ENCODE data around the gene TEX2. TPM values are rescaled to one million over a fixed set of nuclear protein-coding genes. Genes with fewer than 3 reads are reported as not detected.

Gene TEX2
- total RNA-seq, 6 donors from 2014 or later: 42.3 to 96.1 (median 53.4) TPM

GRCh38 chr17:64129515-64129764 lies 133.6 kb downstream of the TEX2 start:
- no peak for DNase-seq
- WGBS, 2 donors: 0% methylated on average over 1 to 6 of the region's 31 CpGs

DNA sequence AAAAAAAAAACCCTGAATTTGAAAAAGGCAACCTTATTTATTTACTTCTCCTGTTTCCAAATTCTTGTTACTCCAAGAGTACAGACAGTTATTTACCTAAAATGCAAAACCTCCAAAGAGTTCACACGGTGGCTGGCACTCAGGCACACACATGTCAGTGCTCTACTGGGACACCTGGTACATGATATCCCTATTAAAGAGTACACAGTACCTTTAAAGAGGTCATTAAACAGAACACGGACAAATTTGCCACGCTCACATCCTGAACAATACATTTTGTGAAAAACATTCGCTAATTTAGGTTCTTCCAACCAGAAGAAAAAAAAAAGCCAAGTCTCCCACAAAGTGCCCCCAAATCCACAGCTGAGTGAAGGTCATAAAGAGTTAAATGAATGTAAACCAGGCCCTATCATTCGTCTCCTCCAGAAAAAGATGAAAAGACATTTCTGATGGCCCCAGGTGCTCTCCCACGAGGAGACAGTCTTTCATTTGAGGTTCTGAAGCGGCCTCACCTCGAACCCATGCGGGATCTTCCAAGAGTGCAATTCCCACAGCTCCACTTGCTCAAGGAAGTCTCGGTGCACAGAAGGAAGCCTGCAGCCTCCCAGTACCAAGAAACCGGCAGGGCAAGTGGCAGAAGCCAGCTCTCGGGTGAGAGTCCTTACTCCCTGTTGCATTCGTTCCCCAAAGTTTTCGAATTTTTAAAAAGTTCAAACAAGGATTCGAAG lies 134.1 kb downstream of the TEX2 start:
- Histone ChIP-seq H3K27ac (peak overlapping the region; percentile 96 to 100 (median 96)), H3K9me3 (no peaks in the 10 kb centered on the region), H3K36me3 (no peaks in the 10 kb centered on the region), H3K4me1 (peaks cover 16 to 45% (median 35%) of the 10 kb centered on the region in 4 donors), H3K4me3 (peak overlapping the region; percentile 77 to 93 (median 84)), H3K27me3 (no peaks in the 10 kb centered on the region)
- DNase-seq (peak in 1 of 2 donors; percentile 63), ATAC-seq (ENCODE audit: low FRiP score in 2 of 2) (peak in 1 of 2 donors; percentile 10)
- TF ChIP-seq EP300 (IDR thresholded peaks at IDR 0.05) (no peak), POLR2A (IDR thresholded peaks at IDR 0.05) (no peak), CTCF (IDR thresholded peaks at IDR 0.05) (no peak), POLR2AphosphoS5 (IDR thresholded peaks at IDR 0.05) (no peak)
- WGBS, 2 donors: 12 to 16% methylated on average over 15 of the region's 15 CpGs

More at GRCh38 chr17:64129515-64129764, 133.6 kb downstream of the TEX2 start:
- TF ChIP-seq EP300 (IDR thresholded peaks at IDR 0.05): no peak
- no peaks in the 10 kb centered on the region for H3K36me3 ChIP-seq
- no peaks in the 10 kb centered on the region for H3K9me3 ChIP-seq
- peaks cover 16 to 45% (median 35%) of the 10 kb centered on the region in 4 donors for H3K4me1 ChIP-seq
- H3K27ac ChIP-seq: peak overlapping the region; percentile 96 to 100 (median 96)
- H3K27me3 ChIP-seq: no peaks in the 10 kb centered on the region
- ATAC-seq (ENCODE audit: low FRiP score in 2 of 2): no peak
- peak overlapping the region; percentile 77 to 93 (median 84) for H3K4me3 ChIP-seq

DNA sequence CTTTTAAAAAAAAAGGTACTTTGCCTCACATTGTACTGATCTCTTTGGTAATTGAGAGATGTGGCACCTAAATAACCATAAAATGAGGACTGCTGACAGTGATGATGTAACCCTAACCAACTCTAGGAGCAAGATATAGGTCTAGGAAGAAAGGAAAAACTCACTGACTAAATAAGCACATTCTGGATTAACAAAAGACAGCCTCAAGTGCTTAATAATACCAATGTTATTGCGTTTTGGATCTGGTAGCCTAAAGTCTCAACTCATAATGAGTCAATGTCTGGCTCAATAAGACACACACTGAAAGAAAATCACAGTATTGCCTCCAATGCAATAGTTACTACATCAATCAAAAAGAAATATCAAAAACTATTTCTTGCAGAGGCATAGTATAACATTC lies 136.1 kb downstream of the TEX2 start:
- H3K27ac ChIP-seq: no peak overlapping the region
- H3K27me3 ChIP-seq: no peaks in the 10 kb centered on the region
- no peak for TF ChIP-seq CTCF (IDR thresholded peaks at IDR 0.05)
- no peak for TF ChIP-seq POLR2A (IDR thresholded peaks at IDR 0.05)
- no peak for TF ChIP-seq POLR2AphosphoS5 (IDR thresholded peaks at IDR 0.05)
- no peak for TF ChIP-seq EP300 (IDR thresholded peaks at IDR 0.05)
- H3K4me3 ChIP-seq: no peak overlapping the region
- ATAC-seq (ENCODE audit: low FRiP score in 2 of 2) (no peak), DNase-seq (no peak)
- WGBS, 2 donors: 69 to 70% methylated on average over 1 of the region's 1 CpG
- H3K4me1 ChIP-seq: peaks cover 18 to 45% (median 37%) of the 10 kb centered on the region in 4 donors
- H3K36me3 ChIP-seq: no peaks in the 10 kb centered on the region
- H3K9me3 ChIP-seq: no peaks in the 10 kb centered on the region

GRCh38 chr17:64125937-64126336 lies 137.1 kb downstream of the TEX2 start:
- peaks cover 25 to 53% (median 39%) of the 10 kb centered on the region in 4 donors for H3K4me1 ChIP-seq
- TF ChIP-seq CTCF (IDR thresholded peaks at IDR 0.05): no peak
- TF ChIP-seq EP300 (IDR thresholded peaks at IDR 0.05): no peak
- TF ChIP-seq POLR2A (IDR thresholded peaks at IDR 0.05): no peak
- TF ChIP-seq POLR2AphosphoS5 (IDR thresholded peaks at IDR 0.05): no peak
- no peaks in the 10 kb centered on the region for H3K36me3 ChIP-seq
- no peaks in the 10 kb centered on the region for H3K9me3 ChIP-seq
- no peaks in the 10 kb centered on the region for H3K27me3 ChIP-seq
- no peak for DNase-seq
- H3K4me3 ChIP-seq: no peak overlapping the region
- no peak for ATAC-seq (ENCODE audit: low FRiP score in 2 of 2)
- H3K27ac ChIP-seq: no peak overlapping the region
- WGBS, 2 donors: 87 to 93% methylated on average over 3 of the region's 3 CpGs

DNA sequence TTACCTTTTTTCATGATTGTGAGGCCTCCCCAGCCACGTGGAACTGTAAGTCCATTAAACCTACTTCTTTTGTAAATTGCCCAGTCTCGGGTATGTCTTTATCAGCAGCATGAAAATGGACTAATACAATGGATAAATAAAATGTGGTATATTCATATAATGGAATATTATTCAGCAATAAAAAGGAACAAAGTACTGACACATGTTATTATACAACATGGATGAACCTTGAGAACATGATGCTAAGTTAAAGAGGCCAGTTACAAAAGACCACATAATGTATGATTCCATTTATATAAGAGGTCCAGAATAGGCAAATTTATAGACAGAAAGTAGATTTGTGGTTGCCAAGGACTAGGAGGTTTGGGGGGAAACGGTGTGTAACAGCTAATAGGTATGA lies 138.5 kb downstream of the TEX2 start:
- no peaks in the 10 kb centered on the region for H3K9me3 ChIP-seq
- H3K27ac ChIP-seq: no peak overlapping the region
- no peaks in the 10 kb centered on the region for H3K27me3 ChIP-seq
- WGBS, 2 donors: 94 to 99% methylated on average over 3 of the region's 3 CpGs
- H3K4me3 ChIP-seq: no peak overlapping the region
- TF ChIP-seq POLR2AphosphoS5 (IDR thresholded peaks at IDR 0.05) (no peak), POLR2A (IDR thresholded peaks at IDR 0.05) (no peak), EP300 (IDR thresholded peaks at IDR 0.05) (no peak), CTCF (IDR thresholded peaks at IDR 0.05) (no peak)
- DNase-seq: no peak
- no peak for ATAC-seq (ENCODE audit: low FRiP score in 2 of 2)
- H3K36me3 ChIP-seq: no peaks in the 10 kb centered on the region
- peaks cover 31 to 59% (median 42%) of the 10 kb centered on the region in 4 donors for H3K4me1 ChIP-seq
